Measurements from ENCODE around the gene ZNF292.

- TF ChIP-seq CTCF (IDR thresholded peaks at IDR 0.05; ENCODE audit: poor library complexity) (peak; percentile 47), EZH2 (IDR thresholded peaks at IDR 0.05; ENCODE audit: borderline replicate concordance) (no peak), EZH2phosphoT487 (IDR thresholded peaks at IDR 0.05; ENCODE audit: low read depth, severe bottlenecking, unreplicated experiment) (no peak)
Measured at GRCh38 chr6:87237804-87238203, 82.4 kb downstream of the ZNF292 start.
